AG09309 (cell line): ENCODE measurements around the gene SPTAN1.

Experiments
- DNase-seq: peaks from one replicate; pipeline ENCODE4 v3.0.0-alpha.2; 2010; ENCODE audit warnings: low read depth
- H3K4me3 ChIP-seq: 2 replicates; pipeline ENCODE4 v1.5.1; 2011; ENCODE audit warnings: mild to moderate bottlenecking, low read depth, low read length, moderate library complexity; ENCODE audit not compliant: control insufficient read depth
- CTCF ChIP-seq: IDR thresholded peaks from 2 replicates; pipeline ENCODE4 v1.5.1; 2011; ENCODE audit warnings: mild to moderate bottlenecking, low read depth, low read length, inconsistent platforms; ENCODE audit not compliant: insufficient read depth, control insufficient read depth; ENCODE audit errors: missing control alignments

SPTAN1 gene

GRCh38 chr9:128603697-128604096, 51.3 kb downstream of the SPTAN1 start:
- TF ChIP-seq CTCF: no peak
- no peak for DNase-seq
- no peak overlapping the region for H3K4me3 ChIP-seq

GRCh38 chr9:128607642-128608350, 55.4 kb downstream of the SPTAN1 start:
- DNase-seq: no peak
- no peak for TF ChIP-seq CTCF
- no peak overlapping the region for H3K4me3 ChIP-seq

- H3K4me3 ChIP-seq: no peak overlapping the region
- no peak for DNase-seq
- TF ChIP-seq CTCF: no peak
Measured at GRCh38 chr9:128610897-128611296, 58.5 kb downstream of the SPTAN1 start.

GRCh38 chr9:128611600-128612394, 59.4 kb downstream of the SPTAN1 start:
- DNase-seq: no peak
- no peak overlapping the region for H3K4me3 ChIP-seq
- TF ChIP-seq CTCF: no peak

GRCh38 chr9:128614728-128615127, 62.3 kb downstream of the SPTAN1 start:
- no peak for DNase-seq
- H3K4me3 ChIP-seq: no peak overlapping the region
- TF ChIP-seq CTCF: no peak

- H3K4me3 ChIP-seq: no peak overlapping the region
- TF ChIP-seq CTCF: no peak
- DNase-seq: no peak
Measured at GRCh38 chr9:128615571-128615970, 63.2 kb downstream of the SPTAN1 start.
